A549 (cell line): ENCODE data around the gene ANKRD17. TPM values are rescaled to one million over a fixed set of nuclear protein-coding genes. Genes with fewer than 3 reads are reported as not detected.

Experiments used
- ATAC-seq, 2 experiments: fragments of 200-7000 bp in 1 of 2; fragments of >200 bp in 1 of 2; cut with Nextera tagmentation in 1 of 2; cut with Tn5 transposase in 1 of 2; 3 replicates each; pipeline versions ENCODE4 v1.8.0 to v1.9.1; 2018 to 2020; ENCODE audit warnings: mild to moderate bottlenecking in 1 of 2, moderate library complexity in 1 of 2
- CTCF ChIA-PET: fragments of 300-600 bp; sonication (Branson Sonifier 250); formaldehyde crosslinking; extraction: SDS; loops from one replicate; lab custom pipeline; 2021; ENCODE audit warnings: antibody characterized with exemption, inconsistent platforms; lab: Yijun Ruan, JAX
- POLR2A ChIA-PET: fragments of 350-600 bp; formaldehyde crosslinking; extraction: SDS; loops from one replicate; lab custom pipeline; 2021; ENCODE audit warnings: antibody characterized with exemption, inconsistent platforms; lab: Yijun Ruan, JAX
- DNase-seq, 2 experiments: peaks; one replicate each; pipeline versions ENCODE4 v3.0.0 to v3.0.0-alpha.2; 2011 to 2016; ENCODE audit warnings: low read depth in 1 of 2, low spot score in 1 of 2
- FAIRE-seq: peaks from 2 replicates; lab custom pipeline; 2011; peaks lifted over from hg19 to GRCh38; lab: Jason Lieb, UNC
- H3K27ac ChIP-seq, 2 experiments: fragments of >200 bp; sonication (Bioruptor Twin); formaldehyde crosslinking; 3 replicates each; pipeline ENCODE4 v1.5.1; 2016 to 2017
- H3K4me1 ChIP-seq: fragments of >200 bp; sonication (Bioruptor Twin); formaldehyde crosslinking; 3 replicates; pipeline ENCODE4 v1.6.1; 2016
- H3K4me2 ChIP-seq: fragments of >200 bp; sonication (Bioruptor Twin); formaldehyde crosslinking; 3 replicates; pipeline ENCODE4 v1.6.1; 2016
- H3K4me3 ChIP-seq: fragments of >200 bp; sonication (Bioruptor Twin); formaldehyde crosslinking; 3 replicates; pipeline ENCODE4 v1.5.1; 2016
- H3K9me3 ChIP-seq: fragments of >200 bp; sonication (Bioruptor Twin); formaldehyde crosslinking; 3 replicates; pipeline ENCODE4 v1.6.1; 2016
- ATOH8 ChIP-seq: fragments of 250-450 bp; sonication (Bioruptor Pico); IDR thresholded peaks from 2 replicates; pipeline ENCODE4 v1.5.0; 2020; ENCODE audit warnings: low read depth, mild to moderate bottlenecking, moderate library complexity
- BHLHE40 ChIP-seq: IDR thresholded peaks from 2 replicates; pipeline ENCODE4 v1.6.1; 2012; ENCODE audit warnings: low read depth, low read length, inconsistent platforms
- CBX2 ChIP-seq: fragments of 200-600 bp; sonication (generic); IDR thresholded peaks from 2 replicates; pipeline ENCODE4 v1.6.1; 2016; ENCODE audit warnings: low read depth, mild to moderate bottlenecking, borderline replicate concordance
- CBX8 ChIP-seq: fragments of 200-600 bp; sonication (generic); IDR thresholded peaks from 2 replicates; pipeline ENCODE4 v1.6.1; 2016
- CHD2 ChIP-seq: fragments of 150-350 bp; IDR thresholded peaks from 2 replicates; pipeline ENCODE4 v1.6.1; 2014; ENCODE audit warnings: low read length; ENCODE audit not compliant: partially characterized antibody
- CHD4 ChIP-seq: fragments of 200-600 bp; sonication (generic); IDR thresholded peaks from 2 replicates; pipeline ENCODE4 v1.6.1; 2016; ENCODE audit warnings: antibody characterized with exemption, mild to moderate bottlenecking, borderline replicate concordance
- EHF ChIP-seq: fragments of 250-450 bp; sonication (Bioruptor Pico); IDR thresholded peaks from 2 replicates; pipeline ENCODE4 v1.5.0; 2020; ENCODE audit warnings: mild to moderate bottlenecking
- ESRRA ChIP-seq: fragments of 150-350 bp; IDR thresholded peaks from 2 replicates; pipeline ENCODE4 v1.6.1; 2014; ENCODE audit warnings: mild to moderate bottlenecking, low read length, borderline replicate concordance
- FOXS1 ChIP-seq: fragments of 250-450 bp; sonication (Bioruptor Pico); IDR thresholded peaks from 2 replicates; pipeline ENCODE4 v1.5.0; 2020; ENCODE audit warnings: mild to moderate bottlenecking, moderate library complexity
- HDAC2 ChIP-seq: fragments of 200-600 bp; sonication (generic); IDR thresholded peaks from 2 replicates; pipeline ENCODE4 v1.6.1; 2016
- HES2 ChIP-seq: fragments of >200 bp; sonication (Bioruptor Twin); formaldehyde crosslinking; IDR thresholded peaks from 2 replicates; pipeline ENCODE4 v1.6.1; 2016
- HEYL ChIP-seq: fragments of 250-450 bp; sonication (Bioruptor Pico); IDR thresholded peaks from 2 replicates; pipeline ENCODE4 v1.8.0; 2021; ENCODE audit warnings: mild to moderate bottlenecking, moderate library complexity
- HOXB13 ChIP-seq: fragments of 250-450 bp; sonication (Bioruptor Pico); IDR thresholded peaks from 2 replicates; pipeline ENCODE4 v1.5.0; 2020; ENCODE audit warnings: low read depth, mild to moderate bottlenecking, moderate library complexity
- HOXB5 ChIP-seq: fragments of 250-450 bp; sonication (Bioruptor Pico); IDR thresholded peaks from 2 replicates; pipeline ENCODE4 v1.5.0; 2020; ENCODE audit warnings: mild to moderate bottlenecking, moderate library complexity
- KDM1A ChIP-seq: fragments of 200-600 bp; sonication (generic); IDR thresholded peaks from 2 replicates; pipeline ENCODE4 v1.6.1; 2016; ENCODE audit warnings: low read depth, mild to moderate bottlenecking
- MAX ChIP-seq: IDR thresholded peaks from 2 replicates; pipeline ENCODE4 v1.6.1; 2012
- MAZ ChIP-seq: fragments of 150-350 bp; IDR thresholded peaks from 2 replicates; pipeline ENCODE4 v1.6.1; 2014; ENCODE audit warnings: antibody characterized with exemption, low read depth, low read length, borderline replicate concordance
- NR3C1 ChIP-seq: fragments of >200 bp; sonication (Bioruptor Twin); formaldehyde crosslinking; IDR thresholded peaks from 3 replicates; pipeline ENCODE4 v1.6.1; 2017
- PBX3 ChIP-seq: IDR thresholded peaks from 2 replicates; pipeline ENCODE4 v1.6.1; 2012
- PHF8 ChIP-seq: fragments of 200-600 bp; sonication (generic); IDR thresholded peaks from 2 replicates; pipeline ENCODE4 v1.6.1; 2016; ENCODE audit warnings: low read depth, mild to moderate bottlenecking, antibody characterized with exemption, moderate library complexity, borderline replicate concordance
- RAD21 ChIP-seq, 2 experiments: fragments of >200 bp in 1 of 2; sonication (Bioruptor Twin) in 1 of 2; formaldehyde crosslinking in 1 of 2; IDR thresholded peaks in 1 of 2; conservative IDR thresholded peaks in 1 of 2; 2 replicates in 1 of 2; 3 replicates in 1 of 2; pipeline ENCODE4 v1.6.1; 2012 to 2018; ENCODE audit warnings: inconsistent platforms in 1 of 2
- RFX5 ChIP-seq: fragments of 450-650 bp; IDR thresholded peaks from 2 replicates; pipeline ENCODE4 v1.7.1; 2014; ENCODE audit warnings: antibody characterized with exemption, mild to moderate bottlenecking, moderate library complexity
- RNF2 ChIP-seq: fragments of 200-600 bp; sonication (generic); IDR thresholded peaks from 2 replicates; pipeline ENCODE4 v1.6.1; 2016; ENCODE audit warnings: low read depth, mild to moderate bottlenecking, antibody characterized with exemption, moderate library complexity, borderline replicate concordance
- TFCP2L1 ChIP-seq: fragments of 250-450 bp; sonication (Bioruptor Pico); IDR thresholded peaks from 2 replicates; pipeline ENCODE4 v1.5.0; 2021; ENCODE audit warnings: mild to moderate bottlenecking
- WGBS: methylation state at CpG from one replicate; pipeline ENCODE4 v1.1.6; 2017; ENCODE audit errors: missing lambda C conversion rate; 5-methylcytosine and 5-hydroxymethylcytosine counted together
- polyA plus RNA-seq, 4 experiments: library from polyadenylated mRNA; depleted of rRNA in 3 of 4; stranded (reverse); fragments of >200 nt; fragmentation: RNase III in 1 of 4; extraction: RNeasy Plus Mini Kit Qiagen cat#74134 plus additional on column Dnase treatment in 1 of 4; gene quantifications; 2 replicates in 3 of 4; 3 replicates in 1 of 4; pipeline ENCODE4 v1.2.3, GENCODE V29; 2011 to 2017
- TF ChIP-seq, protein P1 (sequence below): IDR thresholded peaks from 2 replicates; pipeline ENCODE4 v1.6.1; 2012; ENCODE audit warnings: low read depth, borderline replicate concordance
- TF ChIP-seq, protein P2 (sequence below): fragments of 150-350 bp; IDR thresholded peaks from 2 replicates; pipeline ENCODE4 v1.6.1; 2014; ENCODE audit warnings: low read depth, mild to moderate bottlenecking, low read length

ANKRD17 gene
- polyA plus RNA-seq, 2 of the 4 experiments (the other 2 are of a cell fraction) = 18.1 to 43.5 TPM

- FAIRE-seq = no peak
- H3K4me2 ChIP-seq = no peak overlapping the region
- TF ChIP-seq HOXB13 (CRISPR knock-in tag) (no peak), KDM1A (no peak), CHD2 (no peak), PHF8 (no peak), HDAC2 (no peak), MAX (no peak), TFCP2L1 (CRISPR knock-in tag) (no peak), PBX3 (no peak), EHF (CRISPR knock-in tag) (no peak)
- TF ChIP-seq, all 56 proteins: peak for 0
- no peak overlapping the region for H3K27ac ChIP-seq
- H3K4me1 ChIP-seq = no peaks in the 10 kb centered on the region
- no peak for ATAC-seq
- POLR2A ChIA-PET = no interaction called here
- CTCF ChIA-PET = interaction anchor here (1.7 kb wide), 1 partner anchor 19 kb away, joined by 7 read pairs; no protein-coding TSS in a partner anchor
- WGBS = 97% methylated on average over 2 of the region's 2 CpGs
- no peaks in the 10 kb centered on the region for H3K9me3 ChIP-seq
- H3K4me3 ChIP-seq = no peak overlapping the region
- DNase-seq = no peak
These were observed 21.6 kb downstream of the ANKRD17 start for GRCh38 chr4:73237044-73237443.

- no peak for DNase-seq
- TF ChIP-seq CBX2 = no peak
- TF ChIP-seq HOXB5 (CRISPR knock-in tag) = no peak
- TF ChIP-seq, protein P1, sequence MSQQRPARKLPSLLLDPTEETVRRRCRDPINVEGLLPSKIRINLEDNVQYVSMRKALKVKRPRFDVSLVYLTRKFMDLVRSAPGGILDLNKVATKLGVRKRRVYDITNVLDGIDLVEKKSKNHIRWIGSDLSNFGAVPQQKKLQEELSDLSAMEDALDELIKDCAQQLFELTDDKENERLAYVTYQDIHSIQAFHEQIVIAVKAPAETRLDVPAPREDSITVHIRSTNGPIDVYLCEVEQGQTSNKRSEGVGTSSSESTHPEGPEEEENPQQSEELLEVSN = no peak
- no peak for TF ChIP-seq RNF2
- no peak for TF ChIP-seq MAZ
- TF ChIP-seq HES2 = no peak
- TF ChIP-seq ESRRA = no peak
- TF ChIP-seq, protein P2, sequence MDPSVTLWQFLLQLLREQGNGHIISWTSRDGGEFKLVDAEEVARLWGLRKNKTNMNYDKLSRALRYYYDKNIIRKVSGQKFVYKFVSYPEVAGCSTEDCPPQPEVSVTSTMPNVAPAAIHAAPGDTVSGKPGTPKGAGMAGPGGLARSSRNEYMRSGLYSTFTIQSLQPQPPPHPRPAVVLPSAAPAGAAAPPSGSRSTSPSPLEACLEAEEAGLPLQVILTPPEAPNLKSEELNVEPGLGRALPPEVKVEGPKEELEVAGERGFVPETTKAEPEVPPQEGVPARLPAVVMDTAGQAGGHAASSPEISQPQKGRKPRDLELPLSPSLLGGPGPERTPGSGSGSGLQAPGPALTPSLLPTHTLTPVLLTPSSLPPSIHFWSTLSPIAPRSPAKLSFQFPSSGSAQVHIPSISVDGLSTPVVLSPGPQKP = no peak
- no peak for TF ChIP-seq NR3C1
- no peak for TF ChIP-seq FOXS1 (CRISPR knock-in tag)
- TF ChIP-seq HEYL (CRISPR knock-in tag) = no peak
- no peak for TF ChIP-seq CBX8
- TF ChIP-seq RFX5 = no peak
- no peak for TF ChIP-seq ATOH8 (CRISPR knock-in tag)
- no peak for TF ChIP-seq BHLHE40
- no peak for TF ChIP-seq CHD4
- no peak for TF ChIP-seq RAD21 (conservative IDR thresholded peaks at IDR 0.05 in 1 of 2, IDR thresholded peaks at IDR 0.05 in 1 of 2)
- H3K4me1 ChIP-seq = no peaks in the 10 kb centered on the region
- ChIA-PET CTCF (interaction anchor here (0.7 kb wide), 1 partner anchor 22 kb away, joined by 4 read pairs; no protein-coding TSS in a partner anchor), POLR2A (no interaction called here)
- no peak for FAIRE-seq
- no peak for ATAC-seq
- H3K4me3 ChIP-seq = no peak overlapping the region
- no peaks in the 10 kb centered on the region for H3K9me3 ChIP-seq
- H3K4me2 ChIP-seq = no peak overlapping the region
- no peak overlapping the region for H3K27ac ChIP-seq
- WGBS = 88% methylated on average over 1 of the region's 1 CpG
These were observed 22.4 kb downstream of the ANKRD17 start for GRCh38 chr4:73236151-73236550.
